OCI-LY3 (cell line): ENCODE data around the gene C16orf74.

Source experiments
- H2AFZ ChIP-seq: fragments of 200-600, 300-600 bp; shearing (Covaris generic); 2 replicates; pipeline ENCODE4 v1.6.0; 2014; ENCODE audit warnings: antibody characterized with exemption, low read depth, low read length
- H3K27ac ChIP-seq: fragments of 200-600, 300-600 bp; sonication (generic); 2 replicates; pipeline ENCODE4 v1.5.1; 2014; ENCODE audit warnings: mild to moderate bottlenecking, low read length, moderate library complexity, mixed read lengths
- H3K27me3 ChIP-seq: fragments of 200-600, 300-600 bp; sonication (generic); 2 replicates; pipeline ENCODE4 v1.6.1; 2014; ENCODE audit warnings: low read depth, low read length, mixed read lengths
- H3K36me3 ChIP-seq: fragments of 200-600, 300-600 bp; sonication (generic); replicated peaks from 2 replicates; pipeline ENCODE3; 2014; ENCODE audit warnings: low read depth, low read length, mixed read lengths
- H3K4me1 ChIP-seq: fragments of 300-600, 200-600 bp; sonication (generic); 2 replicates; pipeline ENCODE4 v1.6.1; 2014; ENCODE audit warnings: low read length, mixed read lengths
- H3K4me2 ChIP-seq: fragments of 200-600, 300-600 bp; sonication (generic); 2 replicates; pipeline ENCODE4 v1.6.1; 2014; ENCODE audit warnings: low read length, mixed read lengths
- H3K4me3 ChIP-seq: fragments of 300-600, 200-600 bp; sonication (generic); 2 replicates; pipeline ENCODE4 v1.5.1; 2014; ENCODE audit warnings: antibody characterized with exemption, mild to moderate bottlenecking, low read length, moderate library complexity
- H3K79me2 ChIP-seq: fragments of 300-600, 200-600 bp; shearing (Covaris generic); 2 replicates; pipeline ENCODE4 v1.6.1; 2014; ENCODE audit warnings: mild to moderate bottlenecking, low read length, mixed read lengths
- H3K9ac ChIP-seq: fragments of 300-600, 200-600 bp; shearing (Covaris generic); 2 replicates; pipeline ENCODE4 v1.6.0; 2014; ENCODE audit warnings: mild to moderate bottlenecking, low read length, moderate library complexity
- H3K9me3 ChIP-seq: fragments of 200-600, 300-600 bp; shearing (Covaris generic); 2 replicates; pipeline ENCODE4 v1.6.1; 2014; ENCODE audit warnings: low read length, mixed read lengths; ENCODE audit not compliant: insufficient read depth
- H4K20me1 ChIP-seq: fragments of 200-600, 300-600 bp; sonication (generic); 2 replicates; pipeline ENCODE4 v1.6.1; 2016; ENCODE audit warnings: low read length, mixed read lengths; ENCODE audit not compliant: insufficient read depth
- CTCF ChIP-seq: fragments of 200-600, 300-600 bp; sonication (generic); IDR thresholded peaks from 2 replicates; pipeline ENCODE4 v1.5.1; 2014; ENCODE audit warnings: antibody characterized with exemption, low read length, low read depth
- EZH2phosphoT487 ChIP-seq: fragments of 200-600 bp; shearing (Covaris generic); IDR thresholded peaks from 2 replicates; pipeline ENCODE4 v1.6.1; 2018; ENCODE audit warnings: antibody characterized with exemption, mixed run types, low read depth

Gene C16orf74

GRCh38 chr16:85689950-85690320 is 61.0 kb downstream of the C16orf74 start:
- Histone ChIP-seq H2AFZ (no peak overlapping the region), H3K4me3 (no peak overlapping the region), H3K79me2 (peaks cover 17% of the 10 kb centered on the region), H3K36me3 (peaks cover 12% of the 10 kb centered on the region), H3K27me3 (0 out of 2 replicates have a peak, but pooled peaks cover 9% of the 10 kb centered on the region), H3K4me2 (no peak overlapping the region), H3K4me1 (peaks cover 10% of the 10 kb centered on the region), H3K27ac (no peak overlapping the region), H3K9ac (no peak overlapping the region), H4K20me1 (no peaks in the 10 kb centered on the region), H3K9me3 (no peaks in the 10 kb centered on the region)
- TF ChIP-seq EZH2phosphoT487 = no peak
- no peak for TF ChIP-seq CTCF

GRCh38 chr16:85689285-85689949 is 61.5 kb downstream of the C16orf74 start:
- Histone ChIP-seq H3K9me3 (no peaks in the 10 kb centered on the region), H2AFZ (no peak overlapping the region), H3K4me3 (peak overlapping the region; percentile 69), H3K4me1 (peaks cover 10% of the 10 kb centered on the region), H4K20me1 (peaks cover under 1% of the 10 kb centered on the region; the same call in 1 of the 2 replicates), H3K36me3 (peaks cover 14% of the 10 kb centered on the region), H3K9ac (peak overlapping the region; percentile 9; the same call in 1 of the 2 replicates), H3K27me3 (0 out of 2 replicates have a peak, but pooled peaks cover 6% of the 10 kb centered on the region), H3K4me2 (peak overlapping the region; percentile 45), H3K27ac (no peak overlapping the region), H3K79me2 (peaks cover 17% of the 10 kb centered on the region)
- TF ChIP-seq EZH2phosphoT487 = no peak
- no peak for TF ChIP-seq CTCF

- Histone ChIP-seq H3K9me3 (no peaks in the 10 kb centered on the region), H3K27me3 (0 out of 2 replicates have a peak, but pooled peaks cover 6% of the 10 kb centered on the region), H3K36me3 (peaks cover 18% of the 10 kb centered on the region), H2AFZ (no peak within 1 kb of the TSS), H3K4me3 (peak within 1 kb of the TSS; percentile 97), H3K4me2 (peak within 1 kb of the TSS; percentile 64), H3K9ac (peak within 1 kb of the TSS; percentile 85), H3K79me2 (peaks cover 17% of the 10 kb centered on the region), H3K27ac (0 out of 2 replicates have a peak within 1 kb of the TSS, but pooled peaks have one; percentile 24), H4K20me1 (peaks cover 8% of the 10 kb centered on the region), H3K4me1 (peaks cover 10% of the 10 kb centered on the region)
- TF ChIP-seq EZH2phosphoT487 (no peak), CTCF (no peak)
Measured at GRCh38 chr16:85688586-85689284, 62.2 kb downstream of the C16orf74 start, which contains the start of gene GINS2. Gene GINS2, minus strand, starts transcription at chr16:85688954. Its CDS starts 56 bp downstream, at chr16:85688898.
